HEK293T (cell line): ENCODE data around the gene SIAH3.
"Not testable (repeated sequence)": the region's sequence is repeated elsewhere in the genome, so short reads cannot be mapped to it uniquely, and the experiment has no call there.

ENCODE experiments used
- ARNT ChIP-seq: fragments of 450-650 bp; IDR thresholded peaks from 2 replicates; pipeline ENCODE4 v1.6.1; 2017; ENCODE audit warnings: mild to moderate bottlenecking
- BHLHE40 ChIP-seq: fragments of 450-650 bp; IDR thresholded peaks from 2 replicates; pipeline ENCODE4 v1.6.1; 2016; ENCODE audit warnings: mild to moderate bottlenecking, moderate library complexity, borderline replicate concordance
- FOXA1 ChIP-seq: fragments of 450-650 bp; IDR thresholded peaks from 2 replicates; pipeline ENCODE4 v1.6.1; 2016; ENCODE audit warnings: mild to moderate bottlenecking
- FOXK2 ChIP-seq: fragments of 450-650 bp; IDR thresholded peaks from 2 replicates; pipeline ENCODE4 v1.6.1; 2016; ENCODE audit warnings: mild to moderate bottlenecking
- FOXM1 ChIP-seq: fragments of 450-650 bp; IDR thresholded peaks from 2 replicates; pipeline ENCODE4 v1.6.1; 2017; ENCODE audit warnings: mild to moderate bottlenecking, borderline replicate concordance
- LEF1 ChIP-seq: fragments of 450-650 bp; IDR thresholded peaks from 2 replicates; pipeline ENCODE4 v1.6.1; 2017; ENCODE audit warnings: mild to moderate bottlenecking, borderline replicate concordance
- SP1 ChIP-seq: fragments of 450-650 bp; IDR thresholded peaks from 2 replicates; pipeline ENCODE4 v1.6.1; 2017
- SUZ12 ChIP-seq: fragments of 450-650 bp; IDR thresholded peaks from 2 replicates; pipeline ENCODE4 v1.6.1; 2016; ENCODE audit warnings: mild to moderate bottlenecking
- ZNF384 ChIP-seq: fragments of 450-650 bp; IDR thresholded peaks from 2 replicates; pipeline ENCODE4 v1.6.1; 2016
- TF ChIP-seq, protein P1 (sequence below): fragments of 450-650 bp; IDR thresholded peaks from 2 replicates; pipeline ENCODE4 v1.6.1; 2016

- not testable (repeated sequence) for TF ChIP-seq ARNT, SUZ12, LEF1, FOXM1, ZNF384, FOXK2, FOXA1, BHLHE40, SP1
- TF ChIP-seq, protein P1, sequence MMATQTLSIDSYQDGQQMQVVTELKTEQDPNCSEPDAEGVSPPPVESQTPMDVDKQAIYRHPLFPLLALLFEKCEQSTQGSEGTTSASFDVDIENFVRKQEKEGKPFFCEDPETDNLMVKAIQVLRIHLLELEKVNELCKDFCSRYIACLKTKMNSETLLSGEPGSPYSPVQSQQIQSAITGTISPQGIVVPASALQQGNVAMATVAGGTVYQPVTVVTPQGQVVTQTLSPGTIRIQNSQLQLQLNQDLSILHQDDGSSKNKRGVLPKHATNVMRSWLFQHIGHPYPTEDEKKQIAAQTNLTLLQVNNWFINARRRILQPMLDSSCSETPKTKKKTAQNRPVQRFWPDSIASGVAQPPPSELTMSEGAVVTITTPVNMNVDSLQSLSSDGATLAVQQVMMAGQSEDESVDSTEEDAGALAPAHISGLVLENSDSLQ = not testable (repeated sequence)
These were observed 19.6 kb upstream of the SIAH3 start for GRCh38 chr13:45871201-45871600.
